ENCODE results near the gene ETV3L. TPM values are rescaled to one million over a fixed set of nuclear protein-coding genes. Genes with fewer than 3 reads are reported as not detected.

Gene ETV3L
- total and polyA plus RNA-seq, 2 of the 8 experiments (the other 6 are each of a cell fraction or from before 2014, with no cell fraction given) = 0.17 to 0.26 TPM

- 0 out of 2 replicates have a peak overlapping the region, but pooled peaks have one; percentile 4 for H4K8ac ChIP-seq (ENCODE audit: extremely low read depth, insufficient read depth, low read length)
- H2BK12ac ChIP-seq (ENCODE audit: low read depth, low read length) = peak overlapping the region; percentile 100; the same call in 1 of the 2 replicates
- no peaks in the 10 kb centered on the region for H4K20me1 ChIP-seq (replicated peaks in 1 of 2; ENCODE audit: control insufficient read depth in 1 of 2, insufficient read depth in 2 of 2, low read length in 2 of 2)
- H2BK15ac ChIP-seq (ENCODE audit: low read length) = peak overlapping the region; percentile 19; the same call in 1 of the 2 replicates
- H2BK120ac ChIP-seq (replicated peaks; ENCODE audit: low read depth, low read length) = peak overlapping the region; percentile 12
- H2BK20ac ChIP-seq (ENCODE audit: low read length) = peak overlapping the region; percentile 100; the same call in 1 of the 2 replicates
- H3K14ac ChIP-seq (ENCODE audit: insufficient read length) = no peak overlapping the region
- H3K18ac ChIP-seq (ENCODE audit: extremely low read depth, low read length) = peak overlapping the region; percentile 87
- no peaks in the 10 kb centered on the region for H3K79me1 ChIP-seq (ENCODE audit: low read depth, low read length)
- POLR2A ChIA-PET (ENCODE audit: partially characterized antibody) = interaction anchor here (0.7 to 2.1 kb wide), 4 partner anchors 17 to 44 kb away, joined by 3 to 5 read pairs (median 4); no protein-coding TSS in a partner anchor
- H4K91ac ChIP-seq (replicated peaks; ENCODE audit: insufficient read length, low read length) = peak overlapping the region; percentile 84
- 44% methylated on average over 11 of the region's 19 CpGs; no CpG with 5 or more reads in 1 of the 2 experiments for WGBS, 2 experiments (ENCODE audit: extremely low coverage in 1 of 2, insufficient coverage in 1 of 2, insufficient read length in 1 of 2, insufficient replicate concordance in 2 of 2, low coverage in 1 of 2, low lambda C conversion rate in 2 of 2, missing lambda C conversion rate in 1 of 2)
- H3K9ac ChIP-seq (replicated peaks in 1 of 4; ENCODE audit: extremely low read depth in 1 of 4, low read depth in 3 of 4, low read length in 3 of 4) = no peak overlapping the region
- no peaks in the 10 kb centered on the region for H3K36me3 ChIP-seq (ENCODE audit: control insufficient read depth in 2 of 4, insufficient read depth in 4 of 4, low read length in 3 of 4)
- H2AFZ ChIP-seq (ENCODE audit: low read length) = peak overlapping the region; percentile 60; the same call in 1 of the 2 replicates
- no peak overlapping the region for H3K56ac ChIP-seq (replicated peaks; ENCODE audit: insufficient read length, low read depth, low read length)
- no peak overlapping the region for H3K23ac ChIP-seq (ENCODE audit: insufficient read length)
- H3K4me2 ChIP-seq (ENCODE audit: insufficient read depth in 1 of 2, low read depth in 2 of 2, low read length in 2 of 2) = peak overlapping the region; percentile 37 to 62
- DNase-seq (ENCODE audit: low read depth in 1 of 2, low spot score in 2 of 2) (no peak), FAIRE-seq (no peak)
- no peak overlapping the region for H4K5ac ChIP-seq (ENCODE audit: insufficient read length, low read depth, low read length)
- H2AK5ac ChIP-seq (ENCODE audit: low read depth, low read length) = no peak overlapping the region
- no peak overlapping the region for H3K27ac ChIP-seq (ENCODE audit: low read depth, low read length)
- H3K4ac ChIP-seq (replicated peaks; ENCODE audit: insufficient read length, low read depth, low read length) = no peak overlapping the region
- H3K23me2 ChIP-seq (ENCODE audit: low read depth, low read length) = peaks cover 2% of the 10 kb centered on the region; the same call in 1 of the 2 replicates
- peak overlapping the region; percentile 75; the same call in 1 of the 2 replicates for H2BK5ac ChIP-seq (ENCODE audit: low read depth, low read length)
- H3K4me3 ChIP-seq (ENCODE audit: extremely low read depth in 1 of 4, insufficient read depth in 2 of 4, low read depth in 3 of 4, low read length in 4 of 4) = peak overlapping the region in 2 of 4 experiments; percentile 12 to 29; a peak in 3 of 8 replicates
- no peaks in the 10 kb centered on the region for H3K9me3 ChIP-seq (ENCODE audit: insufficient read depth in 2 of 2, low read depth in 1 of 2, low read length in 1 of 2)
- CTCF ChIA-PET (ENCODE audit: partially characterized antibody) = interaction anchor here (0.6 to 9.2 kb wide), 7 partner anchors 9 to 406 kb away, joined by 3 to 67 read pairs (median 7); partner anchors contain the start of genes CRABP2 and ETV3L
- H3K79me2 ChIP-seq (ENCODE audit: control insufficient read depth in 1 of 2, insufficient read depth in 2 of 2, low read length in 2 of 2) = no peaks in the 10 kb centered on the region
- H3K27me3 ChIP-seq (replicated peaks in 1 of 4; ENCODE audit: control insufficient read depth in 3 of 4, extremely low read depth in 1 of 4, insufficient read depth in 3 of 4, low read length in 3 of 4) = peaks cover 0 to 9% (median 3%) of the 10 kb centered on the region in 4 experiments; a peak in 4 of 7 replicates
- peaks cover 23 to 48% (median 40%) of the 10 kb centered on the region in 4 experiments for H3K4me1 ChIP-seq (replicated peaks in 1 of 4; ENCODE audit: control insufficient read depth in 3 of 4, insufficient read depth in 4 of 4, low read length in 3 of 4)
- peak; percentile 48; the same call in 1 of the 2 replicates for TF ChIP-seq YY1 (IDR thresholded peaks at IDR 0.05; ENCODE audit: low read depth, low read length)
- TF ChIP-seq RAD21 (IDR thresholded peaks at IDR 0.05 in 1 of 2, conservative IDR thresholded peaks at IDR 0.05 in 1 of 2; ENCODE audit: low read depth in 2 of 2, low read length in 2 of 2) = no peak
- no peak; the same call in 1 of the 2 replicates for TF ChIP-seq MAX (IDR thresholded peaks at IDR 0.05)
- no peak for TF ChIP-seq KDM5A (IDR thresholded peaks at IDR 0.05; ENCODE audit: low read length)
These were observed 12.0 kb upstream of the ETV3L start for GRCh38 chr1:157111396-157112165.
